Fibroblast of skin of abdomen (primary cell): Measurements from ENCODE around the gene PTPRT.
A peak's percentile ranks its signal among the peaks of the same experiment; 100 is the strongest.
"Not testable (repeated sequence)": the region's sequence is repeated elsewhere in the genome, so short reads cannot be mapped to it uniquely, and the experiment has no call there.

Experiments used
- DNase-seq: peaks from one replicate; pipeline ENCODE4 v3.0.0-alpha.2; 2013

Gene PTPRT

GRCh38 chr20:43187476-43188233, 2.1 kb downstream of the PTPRT start:
- peak; percentile 35 for DNase-seq

- no peak for DNase-seq
These were observed 3.4 kb downstream of the PTPRT start for GRCh38 chr20:43186312-43186711.

- DNase-seq = no peak
These were observed 3.8 kb downstream of the PTPRT start for GRCh38 chr20:43185901-43186300.

- peak; percentile 1 for DNase-seq
These were observed 6.1 kb downstream of the PTPRT start for GRCh38 chr20:43183536-43184070.

GRCh38 chr20:43178080-43178479, 11.6 kb downstream of the PTPRT start:
- no peak for DNase-seq

- no peak for DNase-seq
These were observed 13.0 kb downstream of the PTPRT start for GRCh38 chr20:43176726-43177125.

- no peak for DNase-seq
These were observed 17.8 kb downstream of the PTPRT start for GRCh38 chr20:43171930-43172329.

GRCh38 chr20:43170771-43171170, 18.9 kb downstream of the PTPRT start:
- DNase-seq = no peak

GRCh38 chr20:43167615-43168014, 22.1 kb downstream of the PTPRT start:
- no peak for DNase-seq

GRCh38 chr20:43167021-43167420, 22.7 kb downstream of the PTPRT start:
- no peak for DNase-seq

- no peak for DNase-seq
These were observed 24.1 kb downstream of the PTPRT start for GRCh38 chr20:43165611-43166010.

GRCh38 chr20:43164736-43165135, 25.0 kb downstream of the PTPRT start:
- DNase-seq = not testable (repeated sequence)

GRCh38 chr20:43161716-43162115, 28.0 kb downstream of the PTPRT start:
- no peak for DNase-seq

GRCh38 chr20:43160941-43161340, 28.8 kb downstream of the PTPRT start:
- DNase-seq = no peak

GRCh38 chr20:43159994-43160393, 29.7 kb downstream of the PTPRT start:
- DNase-seq = no peak

GRCh38 chr20:43155366-43156100, 34.2 kb downstream of the PTPRT start:
- no peak for DNase-seq

GRCh38 chr20:43151901-43152300, 37.8 kb downstream of the PTPRT start:
- no peak for DNase-seq

GRCh38 chr20:43151256-43151655, 38.5 kb downstream of the PTPRT start:
- no peak for DNase-seq

- peak; percentile 83 for DNase-seq
These were observed 49.0 kb downstream of the PTPRT start for GRCh38 chr20:43140726-43141125.

GRCh38 chr20:43138061-43138770, 51.5 kb downstream of the PTPRT start:
- no peak for DNase-seq

- no peak for DNase-seq
These were observed 52.5 kb downstream of the PTPRT start for GRCh38 chr20:43137160-43137559.

- DNase-seq = no peak
These were observed 65.5 kb downstream of the PTPRT start for GRCh38 chr20:43124241-43124640.

- DNase-seq = no peak
These were observed 66.5 kb downstream of the PTPRT start for GRCh38 chr20:43123180-43123579.
